ENCODE measurements around the gene JAM2. TPM values are rescaled to one million over a fixed set of nuclear protein-coding genes. Genes with fewer than 3 reads are reported as not detected.

Gene JAM2
- polyA plus RNA-seq, 3 donors, result 0.01 TPM; not detected in 2

DNA sequence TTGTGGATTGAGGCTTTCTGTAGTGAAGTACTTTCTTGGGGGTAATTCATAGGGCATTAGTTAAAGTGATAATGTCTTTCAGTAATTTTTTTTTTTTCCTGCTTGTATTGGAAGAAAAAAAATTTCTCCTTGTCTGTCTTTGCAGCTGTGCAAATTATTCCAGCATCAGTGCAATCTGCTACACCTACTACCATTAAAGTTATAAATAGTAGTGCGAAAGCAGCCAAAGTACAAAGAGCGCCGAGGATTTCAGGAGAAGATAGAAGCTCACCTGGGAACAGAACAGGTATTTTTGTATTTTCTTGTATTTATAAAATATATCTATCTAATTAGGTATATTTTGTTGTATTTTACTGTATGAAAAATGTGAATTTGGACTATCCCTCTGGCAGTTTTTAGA, 125.0 kb downstream of the JAM2 start:
- Histone ChIP-seq H3K9me3 (replicated peaks in 1 of 2; ENCODE audit: control insufficient read depth in 1 of 2, insufficient read depth in 1 of 2, low read length in 2 of 2) (no peaks in the 10 kb centered on the region), H3K4me2 (replicated peaks; ENCODE audit: extremely low read depth, low read length, poor library complexity, severe bottlenecking) (no peak overlapping the region), H3K27ac (ENCODE audit: low read depth in 1 of 2, low read length in 2 of 2) (no peak overlapping the region), H3K27me3 (ENCODE audit: control insufficient read depth in 2 of 2, insufficient read depth in 2 of 2, low read length in 2 of 2) (no peaks in the 10 kb centered on the region), H3K4me1 (ENCODE audit: control insufficient read depth in 1 of 2, insufficient read depth in 2 of 2, low read length in 2 of 2) (no peaks in the 10 kb centered on the region), H3K36me3 (replicated peaks in 1 of 2; ENCODE audit: control insufficient read depth in 1 of 2, insufficient read depth in 2 of 2, low read length in 2 of 2) (peaks cover 92 to 99% of the 10 kb centered on the region in 2 donors), H3K79me2 (ENCODE audit: insufficient read depth, low read length) (no peaks in the 10 kb centered on the region), H3K4me3 (replicated peaks in 1 of 3; ENCODE audit: low read depth in 2 of 3, low read length in 3 of 3) (no peak overlapping the region), H2AFZ (ENCODE audit: insufficient read depth, low read depth, low read length, poor library complexity, severe bottlenecking) (no peak overlapping the region), H3K9ac (ENCODE audit: insufficient read depth, low read length, poor library complexity, severe bottlenecking) (no peak overlapping the region), H4K20me1 (ENCODE audit: insufficient read depth, low read length) (no peaks in the 10 kb centered on the region)
- Mint-ChIP-seq H3K36me3 (peaks cover 79 to 88% of the 10 kb centered on the region in 2 donors), H3K4me3 (no peak overlapping the region), H3K9me3 (no peaks in the 10 kb centered on the region), H3K27me3 (ENCODE audit: low read depth in 3 of 3) (no peaks in the 10 kb centered on the region), H3K4me1 (peaks cover 5% of the 10 kb centered on the region), H3K27ac (no peak overlapping the region)
- intact Hi-C loops (cut with micrococcal nuclease), result no loop called here
- TF ChIP-seq, protein P1, sequence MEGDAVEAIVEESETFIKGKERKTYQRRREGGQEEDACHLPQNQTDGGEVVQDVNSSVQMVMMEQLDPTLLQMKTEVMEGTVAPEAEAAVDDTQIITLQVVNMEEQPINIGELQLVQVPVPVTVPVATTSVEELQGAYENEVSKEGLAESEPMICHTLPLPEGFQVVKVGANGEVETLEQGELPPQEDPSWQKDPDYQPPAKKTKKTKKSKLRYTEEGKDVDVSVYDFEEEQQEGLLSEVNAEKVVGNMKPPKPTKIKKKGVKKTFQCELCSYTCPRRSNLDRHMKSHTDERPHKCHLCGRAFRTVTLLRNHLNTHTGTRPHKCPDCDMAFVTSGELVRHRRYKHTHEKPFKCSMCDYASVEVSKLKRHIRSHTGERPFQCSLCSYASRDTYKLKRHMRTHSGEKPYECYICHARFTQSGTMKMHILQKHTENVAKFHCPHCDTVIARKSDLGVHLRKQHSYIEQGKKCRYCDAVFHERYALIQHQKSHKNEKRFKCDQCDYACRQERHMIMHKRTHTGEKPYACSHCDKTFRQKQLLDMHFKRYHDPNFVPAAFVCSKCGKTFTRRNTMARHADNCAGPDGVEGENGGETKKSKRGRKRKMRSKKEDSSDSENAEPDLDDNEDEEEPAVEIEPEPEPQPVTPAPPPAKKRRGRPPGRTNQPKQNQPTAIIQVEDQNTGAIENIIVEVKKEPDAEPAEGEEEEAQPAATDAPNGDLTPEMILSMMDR (IDR thresholded peaks at IDR 0.05), result no peak
- DNase-seq, result no peak
- WGBS (ENCODE audit: insufficient coverage), result no CpG with 5 or more reads among the region's 3 CpGs

Other genes starting within 250 kb of the JAM2 start
- 10 to 100 TPM in 2 of 3 donors, 1 to 10 TPM in 1; 5.1 to 22.3 (median 15.5) TPM for gene MRPL39, start 31.8 kb upstream of the JAM2 start, polyA plus RNA-seq
- gene ATP5PF, start 95.6 kb downstream of the JAM2 start, polyA plus RNA-seq, result 100 to 1,000 TPM; 124 to 360 (median 340) TPM
- gene GABPA, start 95.7 kb downstream of the JAM2 start, polyA plus RNA-seq, result 10 to 100 TPM in 2 of 3 donors, 1 to 10 TPM in 1; 7.1 to 20.1 (median 12.9) TPM